HepG2 (cell line): ENCODE measurements around the gene QRSL1. TPM values are rescaled to one million over a fixed set of nuclear protein-coding genes. Genes with fewer than 3 reads are reported as not detected.

Source experiments
- ATAC-seq: fragments of 200-7000 bp; cut with Tn5 transposase; 3 replicates; pipeline ENCODE4 v1.9.1; 2020; ENCODE audit warnings: mild to moderate bottlenecking, moderate library complexity
- BruUV-seq: library from RNA; stranded (reverse); fragments of 400-500 nt; replicated peaks from 2 replicates; lab custom pipeline; 2021; lab: Mats Ljungman, UMichigan
- CTCF ChIA-PET: fragments of 300-600 bp; formaldehyde crosslinking; extraction: SDS; loops from one replicate; lab custom pipeline; 2021; ENCODE audit warnings: low total read pairs, inconsistent platforms, low intra/inter-chr PET ratio; lab: Yijun Ruan, JAX
- POLR2A ChIA-PET: fragments of 350-600 bp; sonication (Branson Sonifier 250); formaldehyde crosslinking; loops from one replicate; lab custom pipeline; 2020; ENCODE audit warnings: antibody characterized with exemption, inconsistent platforms; lab: Yijun Ruan, JAX
- DNase-seq: peaks from one replicate; pipeline ENCODE4 v3.0.0-alpha.2; 2015; ENCODE audit warnings: low spot score
- FAIRE-seq: peaks from 3 replicates; lab custom pipeline; 2011; peaks lifted over from hg19 to GRCh38; lab: Jason Lieb, UNC
- H2AFZ ChIP-seq: one replicate; pipeline ENCODE4 v1.6.1; 2011; ENCODE audit warnings: low read length, inconsistent platforms
- H3K27ac ChIP-seq: fragments of 300-600 bp; 3 replicates; pipeline ENCODE4 v1.8.0; 2011; ENCODE audit warnings: mixed run types, mild to moderate bottlenecking, mixed read lengths, low read length, inconsistent platforms; ENCODE audit not compliant: insufficient read depth; ENCODE audit errors: extremely low read length
- H3K27me3 ChIP-seq, 2 experiments: fragments of 200-600 bp in 1 of 2; 2 replicates in 1 of 2; 3 replicates in 1 of 2; pipeline versions ENCODE4 v1.6.0 to v1.8.0; 2011; ENCODE audit warnings: low read length in 2 of 2, mild to moderate bottlenecking in 2 of 2, moderate library complexity in 2 of 2, inconsistent platforms in 1 of 2; ENCODE audit not compliant: insufficient read depth in 2 of 2, control insufficient read depth in 1 of 2
- H3K36me3 ChIP-seq, 2 experiments: fragments of 200-600 bp in 1 of 2; replicated peaks in 1 of 2; 2 replicates in 1 of 2; 3 replicates in 1 of 2; pipeline versions ENCODE4 v1.5.1 to v1.8.0; 2011; ENCODE audit warnings: low read length in 2 of 2, inconsistent platforms in 1 of 2; ENCODE audit not compliant: insufficient read depth in 2 of 2, control insufficient read depth in 1 of 2
- H3K4me1 ChIP-seq: 2 replicates; pipeline ENCODE4 v1.5.1; 2012; ENCODE audit warnings: low read length, inconsistent platforms; ENCODE audit not compliant: insufficient read depth
- H3K4me2 ChIP-seq: 2 replicates; pipeline ENCODE4 v1.6.0; 2011; ENCODE audit warnings: low read depth, low read length, inconsistent platforms
- H3K4me3 ChIP-seq, 3 experiments: fragments of 200-600 bp in 1 of 3; sonication (generic), shearing (Covaris generic) in 1 of 3; replicated peaks in 1 of 3; 2 replicates each; pipeline ENCODE4 v1.5.1; 2011 to 2016; ENCODE audit warnings: low read length in 3 of 3, inconsistent platforms in 2 of 3, low read depth in 2 of 3, mild to moderate bottlenecking in 2 of 3, control low read depth in 1 of 3, mixed read lengths in 1 of 3; ENCODE audit not compliant: insufficient read depth in 1 of 3
- H3K79me2 ChIP-seq: one replicate; pipeline ENCODE4 v1.6.1; 2011; ENCODE audit warnings: low read length, inconsistent platforms; ENCODE audit not compliant: insufficient read depth
- H3K9ac ChIP-seq: 2 replicates; pipeline ENCODE4 v1.6.0; 2011; ENCODE audit warnings: mild to moderate bottlenecking, low read depth, low read length, inconsistent platforms; ENCODE audit not compliant: insufficient read depth
- H3K9me3 ChIP-seq: 2 replicates; pipeline ENCODE4 v1.5.1; 2012; ENCODE audit warnings: mild to moderate bottlenecking, low read length
- H4K20me1 ChIP-seq: 2 replicates; pipeline ENCODE4 v1.6.0; 2011; ENCODE audit warnings: inconsistent platforms, mild to moderate bottlenecking, low read length, moderate library complexity; ENCODE audit not compliant: insufficient read depth
- CEBPG ChIP-seq: IDR thresholded peaks from 2 replicates; pipeline ENCODE4 v1.6.1; 2016
- GTF2F1 ChIP-seq: fragments of 150-350 bp; IDR thresholded peaks from 2 replicates; pipeline ENCODE4 v1.6.1; 2014; ENCODE audit warnings: low read length
- HMGXB4 ChIP-seq, 2 experiments: sonication (generic) in 1 of 2; formaldehyde crosslinking in 1 of 2; IDR thresholded peaks; 2 replicates each; pipeline versions ENCODE4 v1.4.0 to v1.6.1; 2018 to 2020; ENCODE audit warnings: missing genetic modification reagents in 2 of 2, borderline replicate concordance in 1 of 2, low read depth in 1 of 2, mild to moderate bottlenecking in 1 of 2, missing biosample characterization in 1 of 2
- HOXA5 ChIP-seq: sonication (generic); formaldehyde crosslinking; IDR thresholded peaks from 2 replicates; pipeline ENCODE4 v1.4.0; 2020; ENCODE audit warnings: missing genetic modification reagents
- KDM5A ChIP-seq: fragments of 200-600 bp; sonication (generic); IDR thresholded peaks from 2 replicates; pipeline ENCODE4 v1.7.0; 2018; ENCODE audit warnings: antibody characterized with exemption, mild to moderate bottlenecking, low read length, borderline replicate concordance
- NFATC3 ChIP-seq: sonication (generic); formaldehyde crosslinking; IDR thresholded peaks from 2 replicates; pipeline ENCODE4 v1.5.1; 2020; ENCODE audit warnings: mild to moderate bottlenecking, missing genetic modification reagents
- PATZ1 ChIP-seq: sonication (generic); formaldehyde crosslinking; IDR thresholded peaks from 2 replicates; pipeline ENCODE4 v1.4.0; 2020; ENCODE audit warnings: missing genetic modification reagents
- PHF8 ChIP-seq: sonication (generic); formaldehyde crosslinking; IDR thresholded peaks from 2 replicates; pipeline ENCODE4 v1.5.0; 2020; ENCODE audit warnings: missing genetic modification reagents
- UBTF ChIP-seq: sonication (generic); formaldehyde crosslinking; IDR thresholded peaks from 2 replicates; pipeline ENCODE4 v1.4.0; 2020; ENCODE audit warnings: mild to moderate bottlenecking, missing genetic modification reagents
- ZBTB49 ChIP-seq: sonication (generic); formaldehyde crosslinking; IDR thresholded peaks from 2 replicates; pipeline ENCODE4 v1.4.0; 2020; ENCODE audit warnings: missing genetic modification reagents, borderline replicate concordance
- WGBS: methylation state at CpG from one replicate; pipeline ENCODE4 v1.1.6; 2017; ENCODE audit warnings: low lambda C conversion rate; 5-methylcytosine and 5-hydroxymethylcytosine counted together
- in situ Hi-C: cut with HindIII; loops from 2 replicates; pipeline ENCODE4 v1.10.0; 2017; ENCODE audit warnings: low pct_unique_long_range_greater_than_20kb; ENCODE audit not compliant: extremely low pct_ligation_motif_present
- intact Hi-C: fragments of 100-400 bp; cut with micrococcal nuclease; formaldehyde crosslinking; loops from one replicate; pipeline ENCODE4 v1.10.0; 2022; ENCODE audit not compliant: unreplicated experiment
- polyA plus RNA-seq, 8 experiments: library from polyadenylated mRNA; depleted of rRNA in 3 of 8; stranded (reverse) in 7 of 8; unstranded in 1 of 8; fragments of >200 nt; fragmentation: Illumina TruSeq in 4 of 8; extraction: Trizol in 4 of 8; gene quantifications; 2 replicates each; pipeline versions ENCODE4 v1.2.1 to v1.2.3, GENCODE V29; 2011 to 2016; ENCODE audit warnings: low read depth in 4 of 8, missing spikeins in 1 of 8, mixed read lengths in 1 of 8; ENCODE audit not compliant: insufficient read depth in 1 of 8
- total RNA-seq, 5 experiments: library from RNA; depleted of rRNA; stranded (reverse); fragments of >200 nt; fragmentation: Illumina TruSeq; extraction: Trizol; gene quantifications; 2 replicates each; pipeline ENCODE4 v1.2.3, GENCODE V29; 2016; ENCODE audit warnings: low read depth in 1 of 5

The QRSL1 gene
- total and polyA plus RNA-seq, 2 of the 13 experiments (the other 11 are each of a cell fraction or from before 2014, with no cell fraction given) = 8.2 to 22.3 TPM

GRCh38 chr6:106613590-106613989 is 15.8 kb upstream of the QRSL1 start (continued):
- TF ChIP-seq HMGXB4 (CRISPR knock-in tag; IDR thresholded peaks at IDR 0.05; ENCODE audit: borderline replicate concordance in 1 of 2, low read depth in 1 of 2) (no peak), ZBTB49 (CRISPR knock-in tag) (no peak)

GRCh38 chr6:106614166-106614565 is 15.2 kb upstream of the QRSL1 start:
- in situ Hi-C loops = no loop called here
- no peak for ATAC-seq
- CTCF ChIA-PET = no interaction called here
- TF ChIP-seq UBTF (CRISPR knock-in tag) = no peak
- TF ChIP-seq KDM5A = no peak
- no peak for TF ChIP-seq GTF2F1
- no peak for TF ChIP-seq PHF8
- TF ChIP-seq NFATC3 (CRISPR knock-in tag) = no peak
- TF ChIP-seq CEBPG = no peak
- TF ChIP-seq HOXA5 (CRISPR knock-in tag) = no peak
- no peak for TF ChIP-seq PATZ1 (CRISPR knock-in tag)

More at GRCh38 chr6:106614166-106614565, 15.2 kb upstream of the QRSL1 start:
- BruUV-seq = no TSS peak
- POLR2A ChIA-PET = no interaction called here
- Histone ChIP-seq H3K4me1 (peaks cover 22% of the 10 kb centered on the region), H3K9me3 (no peaks in the 10 kb centered on the region), H3K4me3 (no peak overlapping the region), H3K4me2 (no peak overlapping the region), H3K36me3 (no peaks in the 10 kb centered on the region; a peak in 1 of 5 replicates), H3K9ac (no peak overlapping the region), H3K79me2 (no peaks in the 10 kb centered on the region), H2AFZ (no peak overlapping the region), H4K20me1 (no peaks in the 10 kb centered on the region), H3K27ac (no peak overlapping the region), H3K27me3 (no peaks in the 10 kb centered on the region)
- intact Hi-C loops = no loop called here
- DNase-seq = no peak
- 100% methylated on average over 1 of the region's 1 CpG for WGBS
- no peak for FAIRE-seq
